ENCODE data around the gene RPS6KA2.

- TF ChIP-seq, protein P1, sequence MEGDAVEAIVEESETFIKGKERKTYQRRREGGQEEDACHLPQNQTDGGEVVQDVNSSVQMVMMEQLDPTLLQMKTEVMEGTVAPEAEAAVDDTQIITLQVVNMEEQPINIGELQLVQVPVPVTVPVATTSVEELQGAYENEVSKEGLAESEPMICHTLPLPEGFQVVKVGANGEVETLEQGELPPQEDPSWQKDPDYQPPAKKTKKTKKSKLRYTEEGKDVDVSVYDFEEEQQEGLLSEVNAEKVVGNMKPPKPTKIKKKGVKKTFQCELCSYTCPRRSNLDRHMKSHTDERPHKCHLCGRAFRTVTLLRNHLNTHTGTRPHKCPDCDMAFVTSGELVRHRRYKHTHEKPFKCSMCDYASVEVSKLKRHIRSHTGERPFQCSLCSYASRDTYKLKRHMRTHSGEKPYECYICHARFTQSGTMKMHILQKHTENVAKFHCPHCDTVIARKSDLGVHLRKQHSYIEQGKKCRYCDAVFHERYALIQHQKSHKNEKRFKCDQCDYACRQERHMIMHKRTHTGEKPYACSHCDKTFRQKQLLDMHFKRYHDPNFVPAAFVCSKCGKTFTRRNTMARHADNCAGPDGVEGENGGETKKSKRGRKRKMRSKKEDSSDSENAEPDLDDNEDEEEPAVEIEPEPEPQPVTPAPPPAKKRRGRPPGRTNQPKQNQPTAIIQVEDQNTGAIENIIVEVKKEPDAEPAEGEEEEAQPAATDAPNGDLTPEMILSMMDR (IDR thresholded peaks at IDR 0.05), result no peak
- TF ChIP-seq POLR2A (IDR thresholded peaks at IDR 0.05), result no peak
Observed at GRCh38 chr6:166601956-166602355, 25.1 kb downstream of the RPS6KA2 start.
